ENCODE data around the gene GMDS. TPM values are rescaled to one million over a fixed set of nuclear protein-coding genes. Genes with fewer than 3 reads are reported as not detected.

GMDS gene
- total RNA-seq, 2 experiments from 2014 or later: 38.4 to 41.3 TPM

DNA sequence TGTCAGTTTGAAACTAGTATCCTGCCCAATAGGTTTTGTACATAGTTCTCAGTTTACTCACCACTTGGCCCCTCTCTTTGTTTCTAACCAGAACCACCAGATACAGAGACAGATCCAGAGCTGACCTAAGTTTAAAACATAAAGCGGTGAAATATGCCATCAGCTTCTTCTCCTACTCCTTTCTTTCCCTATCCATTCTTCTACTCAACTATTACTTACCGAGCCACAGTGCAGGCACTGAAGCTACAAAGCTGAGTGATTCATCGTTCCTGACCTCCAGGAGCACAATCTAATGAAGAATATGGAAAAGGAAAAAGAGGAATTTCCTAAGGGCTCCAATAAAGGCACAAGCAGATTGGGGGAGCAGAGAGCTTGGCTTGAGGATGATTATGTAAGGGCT lies 349.7 kb downstream of the GMDS start:
- Mint-ChIP-seq H3K4me1 (ENCODE audit: low read depth) (peaks cover 9% of the 10 kb centered on the region), H3K27me3 (ENCODE audit: low read depth) (no peaks in the 10 kb centered on the region), H3K36me3 (ENCODE audit: low read depth) (peaks cover 6% of the 10 kb centered on the region), H3K27ac (no peak overlapping the region), H3K4me3 (no peak overlapping the region), H3K9me3 (peaks cover 2% of the 10 kb centered on the region)
- intact Hi-C loops (cut with micrococcal nuclease): no loop called here
- CTCF ChIA-PET: no interaction called here
- DNase-seq: no peak

DNA sequence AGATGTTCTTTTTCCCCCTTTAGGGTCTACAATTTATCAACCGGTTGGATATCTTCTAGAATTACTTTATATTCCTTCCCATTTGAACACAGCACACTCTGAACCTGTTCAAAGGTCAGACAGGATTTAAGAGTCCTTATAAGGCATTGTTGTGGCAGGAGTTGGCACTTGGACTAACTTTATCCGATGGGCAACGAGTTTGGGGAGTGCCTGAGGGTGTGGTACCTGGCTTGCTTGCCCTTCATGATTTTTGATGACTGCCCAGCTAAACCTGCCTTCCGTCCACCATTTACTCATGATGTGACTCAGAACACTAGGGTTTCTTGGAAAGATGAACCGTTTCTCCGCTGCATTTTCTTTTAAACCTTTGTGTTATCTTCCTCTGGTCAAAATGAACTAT lies 350.5 kb downstream of the GMDS start:
- CTCF ChIA-PET: no interaction called here
- H3K9me3 Mint-ChIP-seq: peaks cover 2% of the 10 kb centered on the region
- no peak overlapping the region for H3K4me3 Mint-ChIP-seq
- H3K27ac Mint-ChIP-seq: no peak overlapping the region
- no peaks in the 10 kb centered on the region for H3K27me3 Mint-ChIP-seq (ENCODE audit: low read depth)
- intact Hi-C loops (cut with micrococcal nuclease): no loop called here
- H3K4me1 Mint-ChIP-seq (ENCODE audit: low read depth): peaks cover 15% of the 10 kb centered on the region
- DNase-seq: no peak
- peaks cover 6% of the 10 kb centered on the region for H3K36me3 Mint-ChIP-seq (ENCODE audit: low read depth)

DNA sequence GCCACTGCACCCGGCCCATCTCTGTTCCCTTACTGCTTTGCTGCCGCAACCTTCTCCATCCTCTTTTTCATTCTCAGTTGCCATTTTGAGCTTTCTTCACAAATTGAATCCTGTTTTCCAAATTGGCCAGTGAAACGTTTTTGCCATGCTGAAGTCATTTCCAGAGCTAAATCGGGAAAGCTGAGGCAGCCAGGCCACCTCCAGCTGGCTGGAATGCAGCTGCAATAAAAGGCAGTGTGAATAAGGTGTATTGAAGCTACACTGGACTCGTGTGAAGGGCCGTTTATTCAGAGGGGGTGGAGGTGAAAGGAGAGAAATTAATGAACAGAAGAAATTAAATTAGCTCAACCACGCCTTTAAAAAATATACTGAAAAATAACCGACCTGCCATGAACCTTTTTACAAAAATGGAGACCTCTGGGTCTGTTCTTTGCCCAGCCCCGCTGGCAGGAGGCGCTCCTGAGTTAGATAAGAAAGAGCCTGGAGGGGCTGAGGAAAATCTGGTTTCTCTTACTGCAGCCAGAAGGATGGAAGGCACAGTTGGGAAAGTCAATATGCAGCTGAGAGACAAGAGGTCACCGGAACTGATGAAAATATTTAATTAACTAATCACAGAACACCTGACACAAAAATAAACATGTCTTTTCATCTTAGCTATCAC lies 351.8 kb downstream of the GMDS start:
- CTCF ChIA-PET: no interaction called here

DNA sequence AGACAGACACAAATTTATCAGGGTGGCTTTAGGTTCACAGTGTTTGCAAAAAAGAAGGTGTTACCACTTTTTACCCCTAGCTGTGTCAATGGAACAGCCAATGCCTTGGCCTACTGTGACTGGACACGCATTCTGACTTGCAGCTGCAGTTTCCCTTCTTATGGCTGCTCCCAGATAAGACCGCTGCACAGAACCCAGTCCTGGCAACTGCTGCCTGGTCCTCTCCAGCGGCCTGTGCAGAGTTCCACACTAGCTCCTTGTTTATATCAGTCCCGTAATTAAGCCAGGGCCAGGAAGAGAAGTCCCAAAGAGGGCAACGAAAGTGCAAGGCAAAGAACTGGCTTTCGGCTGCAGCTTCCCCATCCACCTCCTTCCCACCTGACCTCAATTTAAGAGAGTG lies 352.7 kb downstream of the GMDS start:
- Mint-ChIP-seq H3K4me1 (ENCODE audit: low read depth) (peaks cover 15% of the 10 kb centered on the region), H3K27ac (no peak overlapping the region), H3K9me3 (peaks cover 2% of the 10 kb centered on the region), H3K4me3 (no peak overlapping the region), H3K27me3 (ENCODE audit: low read depth) (no peaks in the 10 kb centered on the region), H3K36me3 (ENCODE audit: low read depth) (peaks cover 6% of the 10 kb centered on the region)
- intact Hi-C loops (cut with micrococcal nuclease): no loop called here
- CTCF ChIA-PET: no interaction called here
- DNase-seq: no peak

More for the DNA sequence above, 351.8 kb downstream of the GMDS start:
- H3K4me1 Mint-ChIP-seq (ENCODE audit: low read depth): peaks cover 15% of the 10 kb centered on the region
- no peak overlapping the region for H3K4me3 Mint-ChIP-seq
- peaks cover 6% of the 10 kb centered on the region for H3K36me3 Mint-ChIP-seq (ENCODE audit: low read depth)
- DNase-seq: no peak
- H3K27me3 Mint-ChIP-seq (ENCODE audit: low read depth): no peaks in the 10 kb centered on the region
- H3K9me3 Mint-ChIP-seq: peaks cover 2% of the 10 kb centered on the region
- no peak overlapping the region for H3K27ac Mint-ChIP-seq
- intact Hi-C loops (cut with micrococcal nuclease): no loop called here

DNA sequence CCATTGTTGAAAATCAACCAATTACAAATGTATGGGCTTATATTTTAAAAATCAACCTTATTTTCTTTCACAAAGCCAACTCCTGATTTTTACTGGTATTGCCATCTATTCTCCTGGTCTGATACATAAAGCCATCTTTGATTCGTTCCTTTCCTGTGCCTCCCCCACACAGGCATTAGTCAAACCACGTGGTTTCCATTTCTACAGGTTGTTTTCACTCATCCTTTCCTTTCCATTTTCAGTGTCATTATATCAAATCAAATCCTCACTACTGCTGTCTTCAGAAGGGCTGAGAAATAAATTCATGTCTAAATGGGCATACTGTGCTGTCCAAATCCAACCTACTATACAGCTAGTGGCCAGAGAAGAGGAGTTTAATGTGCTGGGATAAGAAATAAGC lies 354.4 kb downstream of the GMDS start:
- DNase-seq: no peak
- no peak overlapping the region for H3K27ac Mint-ChIP-seq
- H3K4me1 Mint-ChIP-seq (ENCODE audit: low read depth): peaks cover 15% of the 10 kb centered on the region
- H3K27me3 Mint-ChIP-seq (ENCODE audit: low read depth): no peaks in the 10 kb centered on the region
- intact Hi-C loops (cut with micrococcal nuclease): no loop called here
- H3K4me3 Mint-ChIP-seq: no peak overlapping the region
- CTCF ChIA-PET: no interaction called here
- peaks cover 4% of the 10 kb centered on the region for H3K36me3 Mint-ChIP-seq (ENCODE audit: low read depth)
- H3K9me3 Mint-ChIP-seq: peaks cover 2% of the 10 kb centered on the region

DNA sequence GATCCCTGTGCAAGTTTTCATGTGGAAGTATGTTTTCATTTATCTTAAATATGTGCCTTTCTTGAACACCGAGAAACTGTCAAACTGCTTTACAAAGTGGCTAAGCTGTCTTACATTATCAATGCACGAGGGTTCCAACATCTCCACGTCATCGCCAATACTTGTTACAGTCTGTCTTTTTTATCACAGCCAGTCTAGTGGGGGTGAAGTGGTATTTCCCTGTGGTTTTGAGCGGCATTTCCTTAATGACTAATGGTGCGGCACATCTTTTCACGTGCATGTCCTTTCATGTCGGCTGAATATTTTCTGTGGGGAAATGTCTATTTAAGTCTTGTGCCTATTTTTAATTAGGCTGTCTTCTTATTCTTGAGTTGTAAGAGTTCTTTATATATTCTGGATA lies 355.3 kb downstream of the GMDS start:
- CTCF ChIA-PET: no interaction called here
- H3K27me3 Mint-ChIP-seq (ENCODE audit: low read depth): no peaks in the 10 kb centered on the region
- H3K36me3 Mint-ChIP-seq (ENCODE audit: low read depth): peaks cover 4% of the 10 kb centered on the region
- no peak overlapping the region for H3K27ac Mint-ChIP-seq
- H3K4me1 Mint-ChIP-seq (ENCODE audit: low read depth): peaks cover 15% of the 10 kb centered on the region
- H3K9me3 Mint-ChIP-seq: peaks cover 2% of the 10 kb centered on the region
- intact Hi-C loops (cut with micrococcal nuclease): no loop called here
- DNase-seq: peak; percentile 14
- no peak overlapping the region for H3K4me3 Mint-ChIP-seq

DNA sequence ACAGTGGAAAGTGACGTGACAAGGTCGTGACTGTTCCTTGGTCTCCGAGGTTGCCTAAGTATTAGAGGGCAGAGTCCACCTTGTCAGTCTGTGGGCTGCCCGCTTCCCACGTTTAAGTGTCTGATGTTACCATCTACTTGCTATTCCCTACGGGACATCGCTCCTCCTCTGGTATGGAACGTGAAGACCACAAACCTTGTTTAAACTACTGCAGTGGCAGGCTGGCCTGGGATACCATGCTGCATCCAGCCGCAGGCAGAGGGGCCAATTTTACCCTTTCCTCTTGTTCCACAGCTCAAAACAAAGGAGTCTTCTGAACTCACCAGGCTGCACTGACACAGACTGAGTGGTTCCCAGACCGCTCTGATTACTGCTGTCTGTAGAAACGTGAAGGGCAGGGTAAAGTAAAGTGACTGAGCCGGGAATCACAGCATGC lies 359.8 kb downstream of the GMDS start:
- H3K27ac Mint-ChIP-seq: no peak overlapping the region
- DNase-seq: no peak
- H3K4me3 Mint-ChIP-seq: no peak overlapping the region
- peaks cover 5% of the 10 kb centered on the region for H3K4me1 Mint-ChIP-seq (ENCODE audit: low read depth)
- CTCF ChIA-PET: no interaction called here
- no peaks in the 10 kb centered on the region for H3K36me3 Mint-ChIP-seq (ENCODE audit: low read depth)
- intact Hi-C loops (cut with micrococcal nuclease): no loop called here
- H3K9me3 Mint-ChIP-seq: no peaks in the 10 kb centered on the region
- H3K27me3 Mint-ChIP-seq (ENCODE audit: low read depth): no peaks in the 10 kb centered on the region

DNA sequence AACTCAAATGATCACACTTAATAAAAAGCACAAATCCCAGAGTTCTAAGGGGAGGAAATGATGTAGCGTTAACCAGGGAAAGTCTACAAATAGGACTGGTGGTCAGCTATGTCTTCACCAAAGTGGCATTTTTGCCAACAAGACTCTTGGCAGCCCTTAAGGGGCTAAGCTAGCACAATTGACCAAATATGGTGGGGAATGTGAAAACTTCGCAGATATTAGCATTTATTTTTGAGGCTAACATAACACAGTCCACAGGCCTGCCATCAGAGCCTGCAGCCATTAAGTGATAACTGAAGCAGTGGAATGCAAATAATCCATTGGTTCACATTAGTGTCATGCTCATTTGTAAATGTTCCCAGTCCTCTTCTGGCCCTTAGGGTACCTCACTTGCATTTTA lies 361.1 kb downstream of the GMDS start:
- Mint-ChIP-seq H3K27ac (no peak overlapping the region), H3K4me3 (no peak overlapping the region), H3K4me1 (ENCODE audit: low read depth) (no peaks in the 10 kb centered on the region), H3K9me3 (no peaks in the 10 kb centered on the region), H3K27me3 (ENCODE audit: low read depth) (no peaks in the 10 kb centered on the region), H3K36me3 (ENCODE audit: low read depth) (no peaks in the 10 kb centered on the region)
- no peak for DNase-seq
- CTCF ChIA-PET: no interaction called here
- intact Hi-C loops (cut with micrococcal nuclease): no loop called here

DNA sequence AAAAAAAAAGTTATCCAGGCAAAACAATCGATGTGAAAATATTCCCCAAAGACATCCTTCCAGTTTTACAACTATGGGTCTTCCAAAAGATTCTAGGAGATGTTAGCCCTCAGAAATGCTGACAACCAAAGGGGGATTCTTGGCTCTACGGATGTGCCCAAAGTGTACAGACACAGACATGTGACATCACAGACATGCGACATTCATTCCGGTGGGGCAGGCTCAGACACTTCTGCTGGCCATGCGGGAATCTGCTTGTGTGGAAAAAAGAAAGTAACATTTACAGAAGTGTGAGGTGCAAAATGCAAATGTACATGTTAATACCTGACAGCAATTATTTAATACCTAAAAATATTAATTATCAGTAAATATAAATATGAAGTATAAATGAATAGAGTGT lies 367.1 kb downstream of the GMDS start:
- no peaks in the 10 kb centered on the region for H3K27me3 Mint-ChIP-seq (ENCODE audit: low read depth)
- H3K9me3 Mint-ChIP-seq: no peaks in the 10 kb centered on the region
- DNase-seq: no peak
- H3K4me1 Mint-ChIP-seq (ENCODE audit: low read depth): no peaks in the 10 kb centered on the region
- no peak overlapping the region for H3K27ac Mint-ChIP-seq
- intact Hi-C loops (cut with micrococcal nuclease): no loop called here
- peaks cover 7% of the 10 kb centered on the region for H3K36me3 Mint-ChIP-seq (ENCODE audit: low read depth)
- H3K4me3 Mint-ChIP-seq: no peak overlapping the region
- CTCF ChIA-PET: no interaction called here

DNA sequence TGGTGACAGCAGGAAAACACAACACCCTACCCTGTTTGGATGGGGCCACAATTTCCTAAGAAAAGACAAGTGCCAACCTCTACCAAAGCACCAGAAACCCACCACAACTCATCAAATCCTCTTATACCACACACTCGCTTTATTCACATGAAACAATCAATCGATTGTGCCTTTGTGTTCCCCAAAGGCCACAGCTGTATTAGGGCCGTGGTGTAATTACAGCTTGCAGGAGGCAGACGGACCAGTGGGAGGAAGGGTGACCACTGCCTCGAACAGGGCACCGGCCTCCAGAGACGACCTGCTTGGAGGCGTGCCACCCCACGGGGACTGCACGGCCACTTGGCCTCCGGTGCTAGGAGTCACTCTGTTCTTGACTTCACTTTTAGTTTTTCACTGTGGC lies 371.6 kb downstream of the GMDS start:
- H3K36me3 Mint-ChIP-seq (ENCODE audit: low read depth): peaks cover 7% of the 10 kb centered on the region
- no peaks in the 10 kb centered on the region for H3K4me1 Mint-ChIP-seq (ENCODE audit: low read depth)
- no peak for DNase-seq
- H3K27ac Mint-ChIP-seq: no peak overlapping the region
- H3K4me3 Mint-ChIP-seq: no peak overlapping the region
- intact Hi-C loops (cut with micrococcal nuclease): no loop called here
- CTCF ChIA-PET: no interaction called here
- no peaks in the 10 kb centered on the region for H3K9me3 Mint-ChIP-seq
- no peaks in the 10 kb centered on the region for H3K27me3 Mint-ChIP-seq (ENCODE audit: low read depth)

DNA sequence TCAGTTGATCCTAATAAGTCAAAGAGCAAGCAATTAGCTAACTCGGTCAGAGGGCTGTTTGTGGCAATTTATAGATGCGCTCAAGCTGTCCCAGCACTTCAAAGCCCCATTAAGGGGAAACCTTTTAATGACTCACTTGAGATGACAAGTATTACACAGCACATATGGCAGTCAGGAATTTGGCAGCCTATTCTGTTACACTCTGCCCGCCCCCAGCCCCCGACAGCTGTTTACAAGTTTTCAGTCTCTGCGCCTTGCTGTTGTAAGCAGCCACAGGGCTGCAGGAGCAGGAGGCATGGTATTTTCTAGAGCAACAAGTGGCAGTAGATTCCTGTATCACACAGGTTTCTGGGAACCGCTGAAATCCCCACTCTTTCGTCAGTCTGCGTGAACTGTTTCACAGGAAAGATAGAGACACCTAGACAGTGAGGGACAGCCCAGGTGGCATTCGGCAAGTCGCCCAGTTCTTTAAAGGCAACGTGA lies 372.7 kb downstream of the GMDS start:
- Mint-ChIP-seq H3K4me3 (no peak overlapping the region), H3K27ac (no peak overlapping the region), H3K9me3 (no peaks in the 10 kb centered on the region), H3K36me3 (ENCODE audit: low read depth) (peaks cover 5% of the 10 kb centered on the region), H3K4me1 (ENCODE audit: low read depth) (no peaks in the 10 kb centered on the region), H3K27me3 (ENCODE audit: low read depth) (no peaks in the 10 kb centered on the region)
- CTCF ChIA-PET: no interaction called here
- intact Hi-C loops (cut with micrococcal nuclease): no loop called here
- DNase-seq: no peak

DNA sequence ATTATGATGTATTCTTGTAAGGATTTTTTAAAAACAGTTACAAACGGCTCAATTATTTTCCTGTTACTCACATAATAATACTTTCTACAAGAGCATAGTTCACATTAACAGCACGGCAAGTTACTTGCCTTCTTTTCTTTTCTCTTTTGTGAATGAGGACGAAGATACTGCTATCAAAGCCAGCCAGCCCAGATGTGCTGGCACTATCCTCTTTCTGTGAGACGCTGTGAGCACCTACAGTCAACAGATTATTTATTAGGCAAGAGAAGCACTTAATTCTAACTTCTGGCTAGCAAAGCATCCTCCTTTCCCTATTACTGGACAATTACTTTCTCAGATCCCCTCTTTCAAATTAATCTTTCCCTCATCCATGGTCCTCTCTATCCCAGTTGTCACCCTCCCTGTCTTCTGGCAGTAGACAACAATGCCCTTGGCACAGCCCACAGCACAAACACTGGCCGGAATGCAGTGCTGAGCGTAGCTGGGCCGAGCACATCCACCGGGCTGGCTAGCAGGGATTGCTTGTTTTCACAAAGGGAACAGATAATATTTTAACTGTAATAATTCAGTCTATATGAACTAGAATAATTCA lies 373.6 kb downstream of the GMDS start:
- Mint-ChIP-seq H3K27ac (no peak overlapping the region), H3K4me3 (no peak overlapping the region), H3K9me3 (no peaks in the 10 kb centered on the region), H3K27me3 (ENCODE audit: low read depth) (no peaks in the 10 kb centered on the region), H3K4me1 (ENCODE audit: low read depth) (no peaks in the 10 kb centered on the region), H3K36me3 (ENCODE audit: low read depth) (peaks cover under 1% of the 10 kb centered on the region)
- CTCF ChIA-PET: no interaction called here
- intact Hi-C loops (cut with micrococcal nuclease): no loop called here
- DNase-seq: no peak

DNA sequence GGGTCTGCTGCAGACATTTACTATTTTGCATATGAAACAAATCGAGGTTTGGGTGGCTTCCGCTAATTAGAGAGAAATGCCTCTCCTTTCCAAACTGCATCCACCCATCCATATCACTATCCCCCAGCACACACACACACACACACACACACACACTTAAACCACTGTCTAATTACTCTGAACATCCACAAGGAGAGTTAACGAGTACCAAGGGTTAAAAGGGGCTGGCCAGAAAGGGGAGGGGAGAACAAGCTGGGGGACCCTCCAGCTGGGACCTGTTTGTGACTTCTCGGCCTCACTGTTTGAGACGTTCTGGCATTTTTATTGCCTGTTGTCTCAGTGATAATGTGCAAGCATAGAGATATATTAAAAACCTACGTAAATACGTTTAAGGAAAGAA lies 374.5 kb downstream of the GMDS start:
- Mint-ChIP-seq H3K4me1 (ENCODE audit: low read depth) (no peaks in the 10 kb centered on the region), H3K27me3 (ENCODE audit: low read depth) (no peaks in the 10 kb centered on the region), H3K36me3 (ENCODE audit: low read depth) (no peaks in the 10 kb centered on the region), H3K4me3 (no peak overlapping the region), H3K9me3 (no peaks in the 10 kb centered on the region), H3K27ac (no peak overlapping the region)
- CTCF ChIA-PET: no interaction called here
- intact Hi-C loops (cut with micrococcal nuclease): no loop called here
- no peak for DNase-seq

All from activated naive CD4-positive, alpha-beta T cell treated with anti-CD3 and anti-CD28 coated beads for 36 hours (primary cell).